Fibroblast of skin of right biceps (primary cell): ENCODE results near the gene RNASE7.

Source experiments
- DNase-seq: peaks from one replicate; pipeline ENCODE4 v3.0.0-alpha.2; 2013

The RNASE7 gene

GRCh38 chr14:21043974-21044618, 1.9 kb downstream of the RNASE7 start:
- no peak for DNase-seq

DNA sequence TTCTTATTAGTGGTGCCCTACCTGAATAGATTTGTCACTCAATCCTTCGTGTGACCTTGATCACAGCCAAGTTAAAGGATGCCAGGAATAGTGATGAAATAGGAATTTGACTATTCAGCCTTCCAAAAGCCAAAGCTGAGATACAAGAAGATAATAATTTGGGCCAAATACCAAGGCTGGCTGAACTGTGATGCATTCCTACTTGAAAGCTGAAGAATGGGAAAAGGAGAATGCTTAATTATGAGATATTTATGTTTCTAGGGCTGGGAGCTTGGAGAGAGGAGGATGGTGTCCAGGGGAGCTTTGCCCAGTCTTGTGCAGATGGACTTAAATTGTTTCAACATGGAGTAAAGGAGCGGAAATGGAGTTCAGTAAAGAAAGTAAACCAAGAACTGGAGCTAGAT, 5.2 kb downstream of the RNASE7 start:
- peak; percentile 54 for DNase-seq

GRCh38 chr14:21048638-21049037, 6.5 kb downstream of the RNASE7 start:
- DNase-seq = no peak

- DNase-seq = peak; percentile 58
These were observed 7.1 kb downstream of the RNASE7 start for GRCh38 chr14:21049271-21049673.

DNA sequence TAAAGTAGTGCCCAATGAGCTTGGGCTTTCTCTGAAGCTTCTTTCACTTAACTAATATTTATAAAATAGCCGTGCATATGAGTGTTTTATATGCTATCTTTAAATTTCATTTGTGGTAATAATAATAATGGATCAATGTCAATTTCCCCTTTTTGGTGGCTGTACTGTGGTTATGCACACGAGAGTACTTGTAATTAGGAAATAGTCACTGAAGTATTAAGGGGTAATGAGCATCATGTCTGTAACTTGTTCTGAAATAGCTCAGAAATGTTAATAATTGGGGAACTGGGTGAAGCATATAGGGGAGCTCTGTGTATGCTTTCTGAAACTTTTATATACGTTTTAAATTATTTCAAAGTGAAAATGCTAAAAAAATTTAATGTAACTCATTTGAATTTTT, 8.4 kb downstream of the RNASE7 start:
- DNase-seq = no peak

- DNase-seq = no peak
These were observed 11.3 kb downstream of the RNASE7 start for GRCh38 chr14:21053184-21054122.

GRCh38 chr14:21054123-21054767, 12.1 kb downstream of the RNASE7 start:
- DNase-seq = no peak

DNA sequence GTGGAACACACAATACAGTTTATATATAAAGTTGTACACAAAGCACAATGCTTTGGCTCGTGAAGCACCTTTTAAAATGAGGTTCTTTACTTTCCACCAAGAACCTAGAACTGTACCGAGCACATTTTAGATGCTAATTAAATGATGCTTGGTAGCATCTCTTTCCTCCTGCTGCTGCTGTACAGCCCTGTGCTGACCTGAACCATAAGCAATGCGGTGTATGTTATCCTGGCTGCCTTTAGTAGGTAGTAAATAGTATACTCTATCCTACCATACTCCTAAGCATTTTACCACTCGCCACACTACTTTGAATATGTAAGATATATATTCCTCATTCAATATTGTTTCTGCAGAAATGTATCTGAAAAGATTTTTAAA, 12.6 kb downstream of the RNASE7 start:
- no peak for DNase-seq

- no peak for DNase-seq
These were observed 13.4 kb downstream of the RNASE7 start for GRCh38 chr14:21055432-21056117.

DNA sequence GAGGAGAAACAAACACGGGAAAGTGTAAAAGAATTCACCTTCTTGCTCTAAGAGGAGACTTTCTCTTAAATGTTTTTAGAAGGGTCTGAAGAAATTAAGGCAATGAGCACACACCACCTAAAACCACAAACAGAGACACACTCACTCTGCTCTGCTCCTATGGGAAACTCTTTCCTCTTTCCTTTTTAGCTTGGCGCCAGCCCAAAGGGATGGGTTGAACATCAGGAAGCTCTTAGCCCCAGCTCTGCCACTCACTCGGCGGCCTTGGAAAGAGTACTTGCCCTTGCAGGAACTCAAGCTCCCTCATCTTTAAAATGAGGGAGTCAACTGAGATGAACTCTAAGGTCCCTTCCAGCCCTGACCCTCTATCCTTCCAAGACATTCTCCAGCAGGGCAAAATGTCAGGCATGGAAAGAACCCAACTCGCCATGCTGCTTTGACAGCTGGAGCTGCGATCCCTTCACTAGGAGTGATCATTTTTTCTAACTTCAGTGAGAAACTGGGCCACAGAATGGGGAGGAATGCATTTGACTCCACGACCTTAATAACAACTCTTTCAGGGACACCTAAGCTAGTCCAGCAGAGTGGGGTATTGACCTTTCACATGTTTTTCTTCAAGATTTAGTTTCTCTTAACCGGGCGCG, 14.5 kb downstream of the RNASE7 start:
- DNase-seq = peak; percentile 75

DNA sequence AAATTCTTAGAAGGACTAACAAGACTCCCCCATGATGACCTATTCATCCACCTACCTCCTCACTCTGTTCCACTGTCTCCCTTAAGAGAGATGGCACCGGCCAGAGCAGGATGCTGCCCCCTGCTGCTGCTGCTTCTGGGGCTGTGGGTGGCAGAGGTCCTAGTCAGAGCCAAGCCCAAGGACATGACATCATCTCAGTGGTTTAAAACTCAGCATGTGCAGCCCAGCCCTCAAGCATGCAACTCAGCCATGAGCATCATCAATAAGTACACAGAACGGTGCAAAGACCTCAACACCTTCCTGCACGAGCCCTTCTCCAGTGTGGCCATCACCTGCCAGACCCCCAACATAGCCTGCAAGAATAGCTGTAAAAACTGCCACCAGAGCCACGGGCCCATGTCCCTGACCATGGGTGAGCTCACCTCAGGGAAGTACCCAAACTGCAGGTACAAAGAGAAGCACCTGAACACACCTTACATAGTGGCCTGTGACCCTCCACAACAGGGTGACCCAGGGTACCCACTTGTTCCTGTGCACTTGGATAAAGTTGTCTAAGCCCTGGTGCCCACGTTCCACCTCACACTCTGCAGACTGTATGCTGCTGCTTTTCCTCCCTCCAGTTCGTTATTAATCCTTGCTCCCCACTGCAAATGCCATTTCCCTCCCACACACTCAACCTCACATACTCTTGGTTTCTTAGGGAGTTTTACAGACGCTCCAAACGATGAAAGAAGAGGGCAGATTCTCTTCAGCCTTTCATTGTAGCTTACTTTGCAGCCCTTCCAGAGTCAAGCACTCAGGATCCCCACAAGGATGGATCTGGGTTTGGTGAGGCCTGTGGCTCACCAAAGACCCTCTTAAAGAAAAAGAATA, 15.9 kb downstream of the RNASE7 start, which contains the start of gene RNASE8:
Gene RNASE8, plus strand, starts transcription at position 20 of the 873 bp plus-strand sequence. Its CDS starts 71 bp downstream, at position 91.
- DNase-seq = peak; percentile 19

GRCh38 chr14:21058903-21059302, 16.7 kb downstream of the RNASE7 start:
- no peak for DNase-seq

DNA sequence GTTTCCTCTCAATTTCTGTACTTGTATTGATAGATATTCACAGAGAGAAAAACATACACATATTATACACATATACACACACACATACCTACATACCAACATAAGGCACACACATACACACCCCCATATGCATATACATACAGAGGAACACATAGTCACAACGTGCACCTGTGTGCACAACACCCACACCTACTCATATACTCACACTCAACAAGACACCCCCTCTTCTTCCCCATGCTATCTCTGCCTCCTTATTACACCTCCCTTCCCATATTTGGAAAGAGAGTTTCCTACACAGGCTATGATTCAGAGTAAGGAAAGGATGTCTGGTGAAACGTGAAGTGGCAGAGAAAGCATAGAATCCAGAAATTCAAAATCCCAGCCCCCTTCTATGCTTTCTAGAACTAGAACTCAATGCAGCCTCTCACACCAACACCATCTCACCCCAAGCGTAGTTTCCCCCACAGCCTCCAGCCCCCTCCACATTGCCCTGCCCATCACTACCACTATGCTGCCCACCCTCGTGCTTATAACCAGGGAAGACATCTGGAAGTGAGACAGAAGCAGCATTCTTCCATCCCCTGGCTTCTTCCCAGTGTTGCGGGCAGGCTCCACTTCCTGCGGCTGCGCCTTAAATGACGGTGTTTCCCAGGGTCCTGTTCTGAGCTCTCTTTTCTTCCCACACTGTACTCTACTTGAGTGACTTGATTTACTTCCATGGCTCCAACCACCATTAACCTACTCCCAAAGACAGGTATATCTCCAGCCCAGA, 17.9 kb downstream of the RNASE7 start:
- peak; percentile 41 for DNase-seq

GRCh38 chr14:21060614-21061346, 18.6 kb downstream of the RNASE7 start:
- DNase-seq = no peak

DNA sequence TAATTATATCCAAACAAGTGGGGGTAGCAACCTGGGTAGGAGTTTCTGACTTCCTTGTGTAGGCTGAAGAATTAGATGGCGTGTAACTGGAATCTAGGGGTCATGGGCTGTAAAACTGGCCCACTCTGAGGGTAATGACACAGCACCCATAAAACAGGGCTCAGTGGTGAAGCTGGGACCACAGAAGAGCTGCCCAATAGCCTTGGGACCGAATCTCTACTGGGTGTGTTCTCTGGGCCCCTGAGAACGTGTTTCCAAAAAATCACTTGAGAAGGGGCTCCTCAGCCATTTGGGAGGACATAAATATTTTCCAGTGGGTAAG, 19.1 kb downstream of the RNASE7 start:
- no peak for DNase-seq

- DNase-seq = peak; percentile 94
These were observed 21.3 kb downstream of the RNASE7 start for GRCh38 chr14:21063479-21063878.

DNA sequence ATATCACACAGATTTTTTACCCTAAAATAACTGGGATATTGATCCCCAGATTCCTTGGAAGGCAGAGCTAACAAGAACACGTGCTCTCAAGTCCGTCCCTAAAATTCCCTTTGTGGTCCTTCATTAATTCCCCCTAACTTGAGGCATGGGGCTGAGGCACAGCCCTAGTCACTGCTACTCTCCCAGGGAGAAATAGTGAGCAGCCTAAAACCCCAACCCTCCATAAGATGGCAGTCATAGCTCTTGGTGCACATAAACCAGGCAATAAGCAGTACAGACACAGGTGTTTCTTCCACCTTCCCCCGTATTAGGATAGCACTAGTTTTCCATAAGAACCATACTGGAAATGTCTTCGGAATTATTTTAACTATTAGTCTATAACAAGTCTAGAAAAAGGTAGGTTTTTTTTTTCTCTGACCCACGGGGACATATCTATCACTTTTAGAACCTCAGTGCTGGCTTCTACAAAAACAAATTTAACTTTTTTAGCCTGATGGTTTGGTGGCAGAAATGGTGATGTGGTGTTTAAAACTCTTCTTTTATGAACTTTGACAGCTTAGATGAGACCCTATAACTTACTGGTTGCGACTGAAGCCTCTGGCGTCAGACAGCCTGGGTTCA, 24.8 kb downstream of the RNASE7 start:
- no peak for DNase-seq

DNA sequence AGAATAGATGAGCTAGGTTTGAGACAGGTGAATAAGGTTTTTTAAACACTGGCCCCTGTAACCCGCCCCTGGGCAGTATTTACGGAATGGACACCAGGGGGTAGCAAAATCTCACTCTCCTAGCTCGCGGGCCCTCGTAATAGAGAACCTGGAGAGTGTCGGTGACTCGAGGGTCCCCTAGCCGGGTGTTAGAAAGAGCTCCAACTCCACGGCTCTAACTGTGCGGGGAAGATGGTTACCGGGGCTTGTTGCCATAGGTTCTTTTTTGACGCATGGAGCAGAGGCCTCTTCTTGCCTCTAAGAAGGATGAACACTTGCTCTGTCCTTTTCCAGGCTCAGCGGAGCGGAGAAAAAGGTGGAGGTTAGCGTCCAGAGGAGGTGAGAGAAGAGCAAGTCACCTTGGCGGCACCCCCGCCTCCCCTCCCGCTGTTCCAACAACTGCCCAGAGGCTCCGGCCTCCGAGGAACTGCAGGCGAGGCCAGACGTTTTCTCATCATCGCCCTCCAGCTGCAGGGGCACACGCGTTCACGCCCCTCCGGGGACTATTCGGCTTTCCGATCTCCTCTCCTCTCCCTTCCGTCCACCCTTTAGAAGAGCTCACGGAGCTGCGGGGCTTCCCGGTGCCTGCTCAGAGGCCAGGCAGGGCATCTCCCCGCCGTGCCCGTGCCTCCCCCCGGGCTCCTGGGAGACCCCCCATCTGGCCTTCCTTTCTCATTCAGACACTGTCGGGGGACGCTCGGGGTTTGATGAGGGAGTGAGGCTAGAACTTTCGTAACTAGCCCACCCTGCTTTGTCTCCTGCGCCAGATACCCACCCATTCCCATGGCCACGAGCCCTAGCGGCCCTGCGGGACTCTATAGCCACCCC, 26.6 kb downstream of the RNASE7 start:
- peak; percentile 72 for DNase-seq
